Activated CD8-positive, alpha-beta memory T cell treated with anti-CD3 and anti-CD28 coated beads, Interleukin-2, amount 50 U/mL, for 4 hours (primary cell): ENCODE data around the gene ZFP36L1.

Source experiments
- DNase-seq: peaks from one replicate; pipeline ENCODE4 v3.0.0-alpha.2; 2020

The ZFP36L1 gene

GRCh38 chr14:68759937-68760336 lies 32.9 kb downstream of the ZFP36L1 start:
- no peak for DNase-seq

- DNase-seq = no peak
These were observed 33.8 kb downstream of the ZFP36L1 start for GRCh38 chr14:68759017-68759560.

- DNase-seq = no peak
These were observed 34.6 kb downstream of the ZFP36L1 start for GRCh38 chr14:68758301-68758700.

- no peak for DNase-seq
These were observed 35.2 kb downstream of the ZFP36L1 start for GRCh38 chr14:68757618-68758081.

GRCh38 chr14:68756734-68757133 lies 36.1 kb downstream of the ZFP36L1 start:
- DNase-seq = no peak

GRCh38 chr14:68756000-68756481 lies 36.8 kb downstream of the ZFP36L1 start:
- DNase-seq = no peak

GRCh38 chr14:68755016-68755353 lies 37.9 kb downstream of the ZFP36L1 start:
- DNase-seq = no peak

- DNase-seq = no peak
These were observed 39.2 kb downstream of the ZFP36L1 start for GRCh38 chr14:68753690-68754089.

GRCh38 chr14:68752271-68753006 lies 40.4 kb downstream of the ZFP36L1 start:
- DNase-seq = no peak

GRCh38 chr14:68749487-68750475 lies 43.1 kb downstream of the ZFP36L1 start:
- no peak for DNase-seq

GRCh38 chr14:68748691-68749090 lies 44.2 kb downstream of the ZFP36L1 start:
- DNase-seq = no peak

- DNase-seq = no peak
These were observed 44.6 kb downstream of the ZFP36L1 start for GRCh38 chr14:68748260-68748659.

GRCh38 chr14:68747393-68747792 lies 45.5 kb downstream of the ZFP36L1 start:
- DNase-seq = no peak

- DNase-seq = no peak
These were observed 48.3 kb downstream of the ZFP36L1 start for GRCh38 chr14:68744613-68745012.

GRCh38 chr14:68741839-68742470 lies 50.9 kb downstream of the ZFP36L1 start:
- DNase-seq = no peak

GRCh38 chr14:68741477-68741791 lies 51.4 kb downstream of the ZFP36L1 start:
- no peak for DNase-seq

GRCh38 chr14:68740788-68741476 lies 51.9 kb downstream of the ZFP36L1 start:
- no peak for DNase-seq

GRCh38 chr14:68739701-68740100 lies 53.2 kb downstream of the ZFP36L1 start:
- no peak for DNase-seq

GRCh38 chr14:68738559-68738958 lies 54.3 kb downstream of the ZFP36L1 start:
- no peak for DNase-seq
